GM19372 (cell line): ENCODE measurements around the gene ALOX12.

Experiments
- ATAC-seq: cut with Tn5 transposase; IDR thresholded peaks from one replicate; pipeline ENCODE4 v1.9.1; 2021; ENCODE audit warnings: mild to moderate bottlenecking, low read depth, moderate library complexity; ENCODE audit not compliant: unreplicated experiment

The ALOX12 gene

GRCh38 chr17:7020894-7021664 is 25.2 kb downstream of the ALOX12 start:
- ATAC-seq = no peak

GRCh38 chr17:7021993-7022778 is 26.3 kb downstream of the ALOX12 start:
- peak; percentile 54 for ATAC-seq

- ATAC-seq = no peak
Measured at GRCh38 chr17:7022781-7023571, 27.1 kb downstream of the ALOX12 start, which contains the start of gene BCL6B. BCL6B (plus strand) TSS chr17:7023050; CDS start chr17:7023672, 622 bp downstream.

- ATAC-seq = peak; percentile 67
Measured at GRCh38 chr17:7023576-7024401, 27.9 kb downstream of the ALOX12 start.

- ATAC-seq = no peak
Measured at GRCh38 chr17:7024402-7024785, 28.5 kb downstream of the ALOX12 start.

GRCh38 chr17:7025245-7025644 is 29.4 kb downstream of the ALOX12 start:
- ATAC-seq = no peak

GRCh38 chr17:7026471-7027115 is 30.7 kb downstream of the ALOX12 start:
- ATAC-seq = no peak

- ATAC-seq = no peak
Measured at GRCh38 chr17:7027335-7027734, 31.5 kb downstream of the ALOX12 start.

GRCh38 chr17:7029096-7029495 is 33.2 kb downstream of the ALOX12 start:
- no peak for ATAC-seq

- ATAC-seq = no peak
Measured at GRCh38 chr17:7029659-7030058, 33.8 kb downstream of the ALOX12 start.

GRCh38 chr17:7034955-7035590 is 39.2 kb downstream of the ALOX12 start:
- no peak for ATAC-seq

- ATAC-seq = peak; percentile 91
Measured at GRCh38 chr17:7035591-7036368, 39.9 kb downstream of the ALOX12 start, which contains the start of gene SLC16A13. SLC16A13 (plus strand) TSS chr17:7036015; CDS start chr17:7036383, 368 bp downstream.

- ATAC-seq = no peak
Measured at GRCh38 chr17:7038025-7038862, 42.4 kb downstream of the ALOX12 start.

- ATAC-seq = no peak
Measured at GRCh38 chr17:7039832-7040231, 44.0 kb downstream of the ALOX12 start.

GRCh38 chr17:7041607-7042500 is 46.0 kb downstream of the ALOX12 start:
- ATAC-seq = no peak

GRCh38 chr17:7042501-7043181 is 46.8 kb downstream of the ALOX12 start:
- ATAC-seq = no peak
